Lower leg skin (tissue), 3 donors: ENCODE results near the gene MYO18A.

Source experiments
- POLR2A ChIP-seq, 2 donors: fragments of 450-650 bp; IDR thresholded peaks; one replicate each; pipeline ENCODE4 v1.6.1; 2016 to 2017; ENCODE audit warnings: antibody characterized with exemption in 2 of 2, mild to moderate bottlenecking in 1 of 2, moderate library complexity in 1 of 2
- TF ChIP-seq, protein P1 (sequence below), 3 donors: fragments of 450-650 bp; IDR thresholded peaks; one replicate each; pipeline ENCODE4 v1.5.1; 2016; ENCODE audit warnings: antibody characterized with exemption in 3 of 3, mild to moderate bottlenecking in 3 of 3, moderate library complexity in 2 of 3

DNA sequence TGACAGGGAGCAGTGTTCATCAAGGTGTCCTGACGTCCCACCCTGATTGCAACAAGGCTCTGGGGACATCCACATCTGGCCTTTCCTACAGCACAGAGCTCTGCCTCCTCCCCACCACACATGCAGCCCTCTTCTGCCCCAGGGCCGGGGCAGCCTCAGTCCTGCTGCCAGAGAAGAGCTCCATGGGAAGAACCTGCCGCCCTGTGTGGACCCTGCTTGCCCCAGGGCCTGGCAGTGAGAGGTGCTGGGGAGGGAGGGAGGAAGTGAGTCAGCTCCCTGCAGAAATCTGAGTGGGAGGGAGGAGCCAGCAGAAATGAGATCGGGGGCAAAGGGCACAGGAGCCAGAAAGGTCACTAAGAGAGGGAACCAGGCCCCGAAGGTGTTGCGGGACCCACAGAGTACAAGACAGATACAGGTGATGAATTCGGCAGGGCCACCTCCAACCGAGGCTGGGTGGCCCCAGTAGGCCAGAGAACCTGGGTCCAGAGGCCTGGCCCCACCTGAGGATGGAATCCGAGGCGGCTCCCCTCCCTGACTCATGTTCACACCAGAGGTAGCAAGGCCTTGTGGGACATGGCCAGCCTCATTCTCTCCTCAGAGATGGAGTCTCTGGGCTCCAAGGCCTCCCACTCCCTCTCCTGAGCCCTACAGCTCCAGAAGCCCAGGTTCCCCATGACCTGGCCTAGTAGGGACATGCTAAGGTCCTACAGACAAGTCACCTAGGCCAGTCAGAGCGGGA is 24.8 kb downstream of the MYO18A start:
- TF ChIP-seq POLR2A (IDR thresholded peaks at IDR 0.05) = no peak
- TF ChIP-seq, protein P1, sequence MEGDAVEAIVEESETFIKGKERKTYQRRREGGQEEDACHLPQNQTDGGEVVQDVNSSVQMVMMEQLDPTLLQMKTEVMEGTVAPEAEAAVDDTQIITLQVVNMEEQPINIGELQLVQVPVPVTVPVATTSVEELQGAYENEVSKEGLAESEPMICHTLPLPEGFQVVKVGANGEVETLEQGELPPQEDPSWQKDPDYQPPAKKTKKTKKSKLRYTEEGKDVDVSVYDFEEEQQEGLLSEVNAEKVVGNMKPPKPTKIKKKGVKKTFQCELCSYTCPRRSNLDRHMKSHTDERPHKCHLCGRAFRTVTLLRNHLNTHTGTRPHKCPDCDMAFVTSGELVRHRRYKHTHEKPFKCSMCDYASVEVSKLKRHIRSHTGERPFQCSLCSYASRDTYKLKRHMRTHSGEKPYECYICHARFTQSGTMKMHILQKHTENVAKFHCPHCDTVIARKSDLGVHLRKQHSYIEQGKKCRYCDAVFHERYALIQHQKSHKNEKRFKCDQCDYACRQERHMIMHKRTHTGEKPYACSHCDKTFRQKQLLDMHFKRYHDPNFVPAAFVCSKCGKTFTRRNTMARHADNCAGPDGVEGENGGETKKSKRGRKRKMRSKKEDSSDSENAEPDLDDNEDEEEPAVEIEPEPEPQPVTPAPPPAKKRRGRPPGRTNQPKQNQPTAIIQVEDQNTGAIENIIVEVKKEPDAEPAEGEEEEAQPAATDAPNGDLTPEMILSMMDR (IDR thresholded peaks at IDR 0.05) = no peak
